ENCODE results near the gene MOB3B.

The MOB3B gene

GRCh38 chr9:27292659-27293405 lies 236.8 kb downstream of the MOB3B start:
- TF ChIP-seq, protein P1, sequence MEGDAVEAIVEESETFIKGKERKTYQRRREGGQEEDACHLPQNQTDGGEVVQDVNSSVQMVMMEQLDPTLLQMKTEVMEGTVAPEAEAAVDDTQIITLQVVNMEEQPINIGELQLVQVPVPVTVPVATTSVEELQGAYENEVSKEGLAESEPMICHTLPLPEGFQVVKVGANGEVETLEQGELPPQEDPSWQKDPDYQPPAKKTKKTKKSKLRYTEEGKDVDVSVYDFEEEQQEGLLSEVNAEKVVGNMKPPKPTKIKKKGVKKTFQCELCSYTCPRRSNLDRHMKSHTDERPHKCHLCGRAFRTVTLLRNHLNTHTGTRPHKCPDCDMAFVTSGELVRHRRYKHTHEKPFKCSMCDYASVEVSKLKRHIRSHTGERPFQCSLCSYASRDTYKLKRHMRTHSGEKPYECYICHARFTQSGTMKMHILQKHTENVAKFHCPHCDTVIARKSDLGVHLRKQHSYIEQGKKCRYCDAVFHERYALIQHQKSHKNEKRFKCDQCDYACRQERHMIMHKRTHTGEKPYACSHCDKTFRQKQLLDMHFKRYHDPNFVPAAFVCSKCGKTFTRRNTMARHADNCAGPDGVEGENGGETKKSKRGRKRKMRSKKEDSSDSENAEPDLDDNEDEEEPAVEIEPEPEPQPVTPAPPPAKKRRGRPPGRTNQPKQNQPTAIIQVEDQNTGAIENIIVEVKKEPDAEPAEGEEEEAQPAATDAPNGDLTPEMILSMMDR (IDR thresholded peaks at IDR 0.05; ENCODE audit: insufficient read depth, low read depth, low read length, missing control alignments): no peak
- no peak overlapping the region for H3K4me3 ChIP-seq (ENCODE audit: low read depth, low read length)
- DNase-seq (ENCODE audit: low read depth): no peak

DNA sequence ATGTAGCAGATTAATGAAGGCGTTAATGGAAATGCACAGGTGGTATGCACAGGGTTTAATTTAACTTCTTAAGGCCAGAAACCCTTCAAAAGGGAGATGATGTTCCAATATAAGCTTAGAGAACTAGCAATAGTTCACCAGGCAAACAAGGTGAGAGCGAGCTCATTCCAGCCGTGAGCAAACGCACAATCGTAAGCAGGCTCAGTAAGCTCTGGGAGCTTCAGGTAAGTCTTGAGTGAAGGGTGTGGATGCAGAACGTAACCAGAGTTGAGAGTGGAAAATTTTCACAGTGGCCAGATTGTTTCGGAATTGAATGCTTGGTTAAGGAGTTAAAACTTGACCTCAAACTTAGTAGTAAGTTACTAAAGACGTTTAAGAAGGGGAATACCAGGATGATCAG lies 238.3 kb downstream of the MOB3B start:
- DNase-seq (ENCODE audit: low read depth): no peak
- TF ChIP-seq, protein P1 (IDR thresholded peaks at IDR 0.05; ENCODE audit: insufficient read depth, low read depth, low read length, missing control alignments): no peak
- no peak overlapping the region for H3K4me3 ChIP-seq (ENCODE audit: low read depth, low read length)

DNA sequence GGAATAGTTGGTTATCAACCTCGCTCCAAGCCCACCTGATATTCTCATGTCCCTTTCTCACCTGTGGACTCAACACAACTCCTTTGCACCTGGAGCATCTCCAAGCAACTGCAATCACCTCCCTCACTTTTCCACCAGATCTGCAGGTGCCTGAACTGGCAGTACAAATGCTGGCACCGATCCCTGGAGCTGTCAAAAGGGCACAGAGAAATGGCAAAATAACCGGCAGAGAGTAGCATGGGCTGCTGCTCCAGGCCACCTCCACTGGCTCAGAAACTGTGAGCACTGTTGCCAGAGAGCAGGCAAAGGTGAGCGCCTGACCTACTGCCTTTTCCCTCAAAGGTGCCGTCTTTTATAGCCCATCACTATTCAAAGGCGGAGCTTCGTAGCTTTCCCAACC lies 247.3 kb downstream of the MOB3B start:
- TF ChIP-seq, protein P1 (IDR thresholded peaks at IDR 0.05; ENCODE audit: insufficient read depth, low read depth, low read length, missing control alignments): no peak
- no peak for DNase-seq (ENCODE audit: low read depth)
- no peak overlapping the region for H3K4me3 ChIP-seq (ENCODE audit: low read depth, low read length)

GRCh38 chr9:27280860-27281259 lies 248.8 kb downstream of the MOB3B start:
- no peak overlapping the region for H3K4me3 ChIP-seq (ENCODE audit: low read depth, low read length)
- DNase-seq (ENCODE audit: low read depth): no peak
- TF ChIP-seq, protein P1 (IDR thresholded peaks at IDR 0.05; ENCODE audit: insufficient read depth, low read depth, low read length, missing control alignments): no peak

- no peak for DNase-seq (ENCODE audit: low read depth)
- H3K4me3 ChIP-seq (ENCODE audit: low read depth, low read length): no peak overlapping the region
- TF ChIP-seq, protein P1 (IDR thresholded peaks at IDR 0.05; ENCODE audit: insufficient read depth, low read depth, low read length, missing control alignments): no peak
Measured at GRCh38 chr9:27280249-27280648, 249.4 kb downstream of the MOB3B start.

GRCh38 chr9:27279611-27280010 lies 250.0 kb downstream of the MOB3B start:
- no peak overlapping the region for H3K4me3 ChIP-seq (ENCODE audit: low read depth, low read length)
- TF ChIP-seq, protein P1 (IDR thresholded peaks at IDR 0.05; ENCODE audit: insufficient read depth, low read depth, low read length, missing control alignments): no peak
- DNase-seq (ENCODE audit: low read depth): no peak

DNA sequence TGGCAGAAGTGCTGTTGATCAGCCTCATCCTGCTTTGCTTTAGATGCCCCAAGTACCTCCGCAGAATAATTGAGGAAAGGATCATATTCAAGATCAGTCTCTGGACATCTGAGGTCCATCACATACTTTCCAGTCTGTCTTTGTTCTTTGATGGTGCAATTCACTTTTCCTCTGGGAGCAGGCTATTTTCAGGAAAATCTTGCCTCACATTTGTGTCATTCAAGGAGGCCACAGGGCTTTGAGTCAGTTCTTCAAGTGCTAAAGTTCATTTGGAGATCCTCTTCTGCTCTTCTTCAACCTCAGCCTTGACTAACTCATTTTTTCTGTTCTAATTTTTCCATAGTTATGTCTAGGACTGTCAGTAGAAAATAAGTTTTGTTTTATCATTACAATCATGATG lies 251.2 kb downstream of the MOB3B start:
- TF ChIP-seq, protein P1 (IDR thresholded peaks at IDR 0.05; ENCODE audit: insufficient read depth, low read depth, low read length, missing control alignments): no peak
- H3K4me3 ChIP-seq (ENCODE audit: low read depth, low read length): no peak overlapping the region
- DNase-seq (ENCODE audit: low read depth): no peak
